SU-DHL-6 (cell line): ENCODE measurements around the gene NACA2.
A peak's percentile ranks its signal among the peaks of the same experiment; 100 is the strongest.

ENCODE experiments used
- H2AFZ ChIP-seq: fragments of 200-600 bp; sonication (generic); 2 replicates; pipeline ENCODE4 v1.6.1; 2014; ENCODE audit warnings: low read depth, mild to moderate bottlenecking, moderate library complexity, mixed read lengths, antibody characterized with exemption, low read length; ENCODE audit not compliant: severe bottlenecking
- H3F3A ChIP-seq: fragments of 200-600 bp; shearing (Covaris generic); 2 replicates; pipeline ENCODE4 v1.6.0; 2016; ENCODE audit warnings: antibody characterized with exemption, mild to moderate bottlenecking; ENCODE audit not compliant: insufficient read depth
- H3K27ac ChIP-seq: fragments of 200-600 bp; sonication (generic); 2 replicates; pipeline ENCODE4 v1.5.1; 2016; ENCODE audit warnings: low read depth, mild to moderate bottlenecking, low read length, moderate library complexity, mixed read lengths
- H3K27me3 ChIP-seq: fragments of 200-600 bp; sonication (generic), shearing (Covaris generic); 2 replicates; pipeline ENCODE4 v1.6.0; 2014; ENCODE audit warnings: mild to moderate bottlenecking, low read length
- H3K36me3 ChIP-seq: fragments of 200-600 bp; sonication (generic); 2 replicates; pipeline ENCODE4 v1.6.1; 2014; ENCODE audit warnings: mild to moderate bottlenecking, low read length, mixed read lengths
- H3K4me2 ChIP-seq: fragments of 300-600, 200-600 bp; shearing (Covaris generic), sonication (generic); 2 replicates; pipeline ENCODE4 v1.6.0; 2014; ENCODE audit warnings: low read length, low read depth, mild to moderate bottlenecking; ENCODE audit not compliant: poor library complexity, severe bottlenecking
- H3K4me3 ChIP-seq: fragments of 200-600 bp; sonication (generic); 2 replicates; pipeline ENCODE4 v1.5.1; 2014; ENCODE audit warnings: antibody characterized with exemption, low read length, mild to moderate bottlenecking, mixed read lengths; ENCODE audit not compliant: insufficient read depth, poor library complexity, severe bottlenecking
- H3K79me2 ChIP-seq: fragments of 200-600 bp; sonication (generic); 2 replicates; pipeline ENCODE4 v1.6.1; 2014; ENCODE audit warnings: mild to moderate bottlenecking, low read length, moderate library complexity; ENCODE audit not compliant: insufficient read depth
- H3K9ac ChIP-seq: fragments of 200-600 bp; sonication (generic); 2 replicates; pipeline ENCODE4 v1.7.0; 2014; ENCODE audit warnings: mild to moderate bottlenecking, low read length
- H3K9me2 ChIP-seq: fragments of 200-600 bp; sonication (generic); replicated peaks from 2 replicates; pipeline ENCODE4 v1.6.1; 2014; ENCODE audit warnings: low read length; ENCODE audit not compliant: insufficient read depth
- H3K9me3 ChIP-seq: fragments of 200-600 bp; sonication (generic); 2 replicates; pipeline ENCODE4 v1.6.1; 2014; ENCODE audit warnings: low read length, mixed read lengths; ENCODE audit not compliant: insufficient read depth
- H4K20me1 ChIP-seq: fragments of 200-600 bp; sonication (generic); 2 replicates; pipeline ENCODE4 v1.6.1; 2014; ENCODE audit warnings: low read depth, mild to moderate bottlenecking, antibody characterized with exemption, low read length, moderate library complexity, mixed read lengths
- EZH2phosphoT487 ChIP-seq: fragments of 200-600 bp; sonication (generic), shearing (Covaris generic); conservative IDR thresholded peaks from 2 replicates; pipeline ENCODE4 v1.6.1; 2018; ENCODE audit warnings: mild to moderate bottlenecking, antibody characterized with exemption, low read length, moderate library complexity, mixed read lengths
- TF ChIP-seq, protein P1 (sequence below): fragments of 200-600 bp; sonication (generic); IDR thresholded peaks from one replicate; pipeline ENCODE4 v1.5.1; 2017; ENCODE audit warnings: antibody characterized with exemption, mild to moderate bottlenecking, low read length, moderate library complexity; ENCODE audit not compliant: insufficient read depth, poor library complexity, severe bottlenecking

Gene NACA2

DNA sequence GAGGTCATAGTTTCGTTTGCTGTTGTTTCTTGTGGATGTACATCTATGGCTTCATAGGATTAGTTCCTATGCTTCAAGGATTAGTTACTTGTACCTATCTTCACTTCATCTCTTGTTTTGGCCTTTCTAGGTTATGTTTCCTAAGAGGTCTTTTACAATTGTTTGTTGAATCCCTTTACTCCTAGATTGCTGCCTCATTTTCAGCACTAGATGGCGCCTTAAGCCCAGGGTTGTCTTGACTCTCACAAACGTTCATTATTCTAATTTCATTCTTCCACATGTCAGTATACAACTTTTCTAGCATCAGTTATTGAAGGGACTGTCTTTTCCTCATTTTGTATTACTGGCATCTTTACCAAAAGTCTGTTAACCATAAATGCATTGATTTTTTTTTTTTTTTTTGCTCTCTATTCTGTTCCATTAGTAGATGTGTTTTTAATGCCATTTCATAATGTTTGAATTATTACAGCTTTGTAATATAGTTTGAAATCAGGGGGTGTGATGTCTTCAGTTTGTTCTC, 45.0 kb upstream of the NACA2 start:
- H4K20me1 ChIP-seq: no peaks in the 10 kb centered on the region
- H3K4me2 ChIP-seq: no peak overlapping the region
- H3K9ac ChIP-seq: no peak overlapping the region
- H3K4me3 ChIP-seq: no peak overlapping the region
- no peak for TF ChIP-seq EZH2phosphoT487
- TF ChIP-seq, protein P1, sequence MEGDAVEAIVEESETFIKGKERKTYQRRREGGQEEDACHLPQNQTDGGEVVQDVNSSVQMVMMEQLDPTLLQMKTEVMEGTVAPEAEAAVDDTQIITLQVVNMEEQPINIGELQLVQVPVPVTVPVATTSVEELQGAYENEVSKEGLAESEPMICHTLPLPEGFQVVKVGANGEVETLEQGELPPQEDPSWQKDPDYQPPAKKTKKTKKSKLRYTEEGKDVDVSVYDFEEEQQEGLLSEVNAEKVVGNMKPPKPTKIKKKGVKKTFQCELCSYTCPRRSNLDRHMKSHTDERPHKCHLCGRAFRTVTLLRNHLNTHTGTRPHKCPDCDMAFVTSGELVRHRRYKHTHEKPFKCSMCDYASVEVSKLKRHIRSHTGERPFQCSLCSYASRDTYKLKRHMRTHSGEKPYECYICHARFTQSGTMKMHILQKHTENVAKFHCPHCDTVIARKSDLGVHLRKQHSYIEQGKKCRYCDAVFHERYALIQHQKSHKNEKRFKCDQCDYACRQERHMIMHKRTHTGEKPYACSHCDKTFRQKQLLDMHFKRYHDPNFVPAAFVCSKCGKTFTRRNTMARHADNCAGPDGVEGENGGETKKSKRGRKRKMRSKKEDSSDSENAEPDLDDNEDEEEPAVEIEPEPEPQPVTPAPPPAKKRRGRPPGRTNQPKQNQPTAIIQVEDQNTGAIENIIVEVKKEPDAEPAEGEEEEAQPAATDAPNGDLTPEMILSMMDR: peak; percentile 97
- H3K9me3 ChIP-seq: no peaks in the 10 kb centered on the region
- no peaks in the 10 kb centered on the region for H3F3A ChIP-seq
- no peaks in the 10 kb centered on the region for H3K9me2 ChIP-seq
- H3K27ac ChIP-seq: no peak overlapping the region
- H3K36me3 ChIP-seq: no peaks in the 10 kb centered on the region
- H2AFZ ChIP-seq: no peak overlapping the region
- no peaks in the 10 kb centered on the region for H3K79me2 ChIP-seq
- no peaks in the 10 kb centered on the region for H3K27me3 ChIP-seq

DNA sequence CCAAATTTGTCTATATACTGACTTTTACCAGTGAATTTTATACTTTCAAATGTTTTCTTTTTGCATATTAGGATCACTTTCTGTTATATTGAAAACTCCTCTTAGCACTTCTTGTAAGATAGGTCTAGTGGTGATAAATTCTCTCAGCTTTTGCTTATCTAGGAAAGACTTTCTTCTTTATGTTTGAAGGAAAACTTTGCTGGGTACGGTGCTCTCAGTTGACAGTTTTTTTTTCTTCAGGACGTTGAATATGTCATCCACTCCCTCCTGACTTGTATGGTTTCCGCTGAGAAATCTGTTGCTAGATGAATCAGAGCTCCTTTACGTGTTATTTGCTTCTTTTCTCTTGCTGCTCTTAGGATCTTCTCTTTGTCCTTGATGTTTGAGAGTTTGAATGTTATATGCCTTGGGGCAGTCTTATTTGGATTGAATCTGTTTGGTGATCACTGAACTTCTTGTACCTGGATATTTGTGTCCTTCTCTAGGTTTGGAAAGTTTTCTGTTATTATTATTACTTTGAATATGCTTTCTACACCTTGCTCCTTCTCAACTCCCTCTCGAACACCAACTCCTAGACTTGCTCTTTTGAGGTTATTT, 44.0 kb upstream of the NACA2 start:
- Histone ChIP-seq H3K36me3 (no peaks in the 10 kb centered on the region), H3K9me2 (no peaks in the 10 kb centered on the region), H3K9me3 (no peaks in the 10 kb centered on the region), H3K4me2 (no peak overlapping the region), H3K4me3 (no peak overlapping the region), H3K79me2 (no peaks in the 10 kb centered on the region), H4K20me1 (no peaks in the 10 kb centered on the region), H3K9ac (no peak overlapping the region), H2AFZ (no peak overlapping the region), H3K27ac (no peak overlapping the region), H3K27me3 (no peaks in the 10 kb centered on the region), H3F3A (no peaks in the 10 kb centered on the region)
- TF ChIP-seq EZH2phosphoT487: no peak
- TF ChIP-seq, protein P1: no peak

DNA sequence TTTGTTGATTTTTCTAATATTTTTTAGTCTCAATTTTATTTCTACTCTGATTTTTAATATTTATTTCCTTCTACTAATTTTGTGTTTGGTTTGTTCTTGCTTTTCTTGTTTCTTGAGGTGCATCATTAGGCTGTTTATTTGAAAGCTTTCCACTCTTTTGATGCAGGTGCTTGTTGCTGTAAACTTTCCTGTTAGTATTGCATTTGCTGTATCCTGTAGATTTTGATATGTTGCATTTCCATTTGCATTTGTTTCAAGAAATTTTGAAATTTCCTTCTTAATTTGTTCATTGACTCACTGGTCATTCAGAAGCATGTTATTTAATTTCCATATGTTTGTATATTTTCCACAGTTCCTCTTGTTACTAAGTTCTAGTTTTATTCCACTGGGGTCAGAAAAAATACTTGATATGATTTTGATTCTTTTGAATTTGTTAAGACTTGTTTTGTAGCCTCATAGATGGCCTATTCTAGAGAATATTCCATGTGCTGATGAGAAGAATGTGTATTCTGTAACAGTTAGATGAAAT, 43.1 kb upstream of the NACA2 start:
- Histone ChIP-seq H3K36me3 (no peaks in the 10 kb centered on the region), H3K9ac (no peak overlapping the region), H3K9me2 (no peaks in the 10 kb centered on the region), H3K27me3 (no peaks in the 10 kb centered on the region), H3K27ac (no peak overlapping the region), H3F3A (no peaks in the 10 kb centered on the region), H3K79me2 (no peaks in the 10 kb centered on the region), H2AFZ (no peak overlapping the region), H3K4me2 (no peak overlapping the region), H4K20me1 (no peaks in the 10 kb centered on the region), H3K9me3 (no peaks in the 10 kb centered on the region), H3K4me3 (no peak overlapping the region)
- TF ChIP-seq, protein P1: no peak
- no peak for TF ChIP-seq EZH2phosphoT487
